H1 (cell line): ENCODE measurements around the gene UBE2A. TPM values are rescaled to one million over a fixed set of nuclear protein-coding genes. Genes with fewer than 3 reads are reported as not detected.

Experiments
- CTCF ChIA-PET: fragments of 300-600 bp; sonication (Branson Sonifier 250); formaldehyde crosslinking; loops from one replicate; lab custom pipeline; 2021; ENCODE audit not compliant: partially characterized antibody; lab: Charles Lee
- POLR2A ChIA-PET: fragments of 300-600 bp; sonication (Branson Sonifier 250); formaldehyde crosslinking; loops from one replicate; lab custom pipeline; 2021; ENCODE audit warnings: inconsistent platforms; ENCODE audit not compliant: partially characterized antibody; lab: Charles Lee
- DNase-seq, 2 experiments: peaks; one replicate each; pipeline versions ENCODE4 v3.0.0 to v3.0.0-alpha.2; 2010 to 2022; ENCODE audit warnings: low spot score in 2 of 2, low read depth in 1 of 2, mixed read lengths in 1 of 2
- FAIRE-seq: peaks from 2 replicates; lab custom pipeline; 2011; peaks lifted over from hg19 to GRCh38; lab: Jason Lieb, UNC
- H2AFZ ChIP-seq: 2 replicates; pipeline ENCODE4 v1.8.1; 2012; ENCODE audit warnings: low read length, inconsistent platforms
- H2AK5ac ChIP-seq: 2 replicates; pipeline ENCODE4 v1.6.1; 2013; ENCODE audit warnings: low read depth, low read length
- H2BK120ac ChIP-seq: replicated peaks from 2 replicates; pipeline ENCODE3; 2013; ENCODE audit warnings: low read depth, low read length, inconsistent platforms
- H2BK12ac ChIP-seq: 2 replicates; pipeline ENCODE4 v1.6.1; 2013; ENCODE audit warnings: low read depth, low read length
- H2BK15ac ChIP-seq: 2 replicates; pipeline ENCODE4 v1.6.1; 2013; ENCODE audit warnings: low read length
- H2BK20ac ChIP-seq: 2 replicates; pipeline ENCODE4 v1.6.1; 2013; ENCODE audit warnings: low read length
- H2BK5ac ChIP-seq: 2 replicates; pipeline ENCODE4 v1.6.1; 2013; ENCODE audit warnings: low read depth, low read length
- H3K14ac ChIP-seq: 2 replicates; pipeline ENCODE4 v1.6.1; 2013; ENCODE audit warnings: inconsistent platforms; ENCODE audit not compliant: insufficient read length
- H3K18ac ChIP-seq: 2 replicates; pipeline ENCODE4 v1.6.1; 2013; ENCODE audit warnings: low read length; ENCODE audit errors: extremely low read depth
- H3K23ac ChIP-seq: 2 replicates; pipeline ENCODE4 v1.6.1; 2013; ENCODE audit warnings: inconsistent platforms; ENCODE audit not compliant: insufficient read length
- H3K23me2 ChIP-seq: 2 replicates; pipeline ENCODE4 v1.6.1; 2013; ENCODE audit warnings: low read depth, low read length
- H3K27ac ChIP-seq: 2 replicates; pipeline ENCODE4 v1.6.1; 2011; ENCODE audit warnings: low read depth, low read length, inconsistent platforms
- H3K27me3 ChIP-seq, 4 experiments: replicated peaks in 1 of 4; 1 replicate in 1 of 4; 2 replicates in 3 of 4; pipeline versions ENCODE4 v1.6.1 to v1.8.1; 2011 to 2013; ENCODE audit warnings: low read length in 3 of 4, mild to moderate bottlenecking in 3 of 4, inconsistent platforms in 2 of 4, mixed read lengths in 2 of 4, moderate library complexity in 1 of 4; ENCODE audit not compliant: control insufficient read depth in 3 of 4, insufficient read depth in 3 of 4; ENCODE audit errors: extremely low read depth in 1 of 4
- H3K36me3 ChIP-seq, 4 experiments: 2 replicates each; pipeline versions ENCODE4 v1.6.1 to v1.8.1; 2011 to 2013; ENCODE audit warnings: mild to moderate bottlenecking in 4 of 4, low read length in 3 of 4, moderate library complexity in 2 of 4, control low read depth in 1 of 4, inconsistent platforms in 1 of 4; ENCODE audit not compliant: insufficient read depth in 4 of 4, control insufficient read depth in 2 of 4
- H3K4ac ChIP-seq: replicated peaks from 2 replicates; pipeline ENCODE3; 2013; ENCODE audit warnings: low read length, low read depth, mixed read lengths, inconsistent platforms; ENCODE audit not compliant: insufficient read length
- H3K4me1 ChIP-seq, 4 experiments: replicated peaks in 1 of 4; 1 replicate in 1 of 4; 2 replicates in 3 of 4; pipeline versions ENCODE4 v1.6.1 to v1.8.1; 2011 to 2013; ENCODE audit warnings: low read length in 3 of 4, inconsistent platforms in 2 of 4, mixed read lengths in 1 of 4; ENCODE audit not compliant: insufficient read depth in 4 of 4, control insufficient read depth in 3 of 4
- H3K4me2 ChIP-seq, 2 experiments: 2 replicates each; pipeline versions ENCODE4 v1.6.1 to v1.8.1; 2011 to 2013; ENCODE audit warnings: low read depth in 2 of 2, low read length in 2 of 2, control low read depth in 1 of 2, inconsistent platforms in 1 of 2, mild to moderate bottlenecking in 1 of 2; ENCODE audit not compliant: insufficient read depth in 1 of 2
- H3K4me3 ChIP-seq, 4 experiments: fragments of 200-600, 300-600 bp in 1 of 4; sonication (generic), shearing (Covaris generic), sonication (Bioruptor Twin) in 1 of 4; 2 replicates each; pipeline versions ENCODE4 v1.5.1 to v1.8.1; 2011 to 2016; ENCODE audit warnings: low read length in 4 of 4, low read depth in 3 of 4, control low read depth in 2 of 4, inconsistent platforms in 2 of 4, mild to moderate bottlenecking in 2 of 4, mixed read lengths in 1 of 4, moderate library complexity in 1 of 4; ENCODE audit not compliant: insufficient read depth in 2 of 4; ENCODE audit errors: extremely low read depth in 1 of 4
- H3K56ac ChIP-seq: replicated peaks from 2 replicates; pipeline ENCODE3; 2013; ENCODE audit warnings: low read depth, mild to moderate bottlenecking, mixed read lengths, low read length, inconsistent platforms; ENCODE audit not compliant: insufficient read length
- H3K79me1 ChIP-seq: 2 replicates; pipeline ENCODE4 v1.6.1; 2013; ENCODE audit warnings: low read depth, low read length, control low read depth
- H3K79me2 ChIP-seq, 2 experiments: 2 replicates each; pipeline versions ENCODE4 v1.6.1 to v1.8.1; 2012 to 2013; ENCODE audit warnings: low read length in 2 of 2, mild to moderate bottlenecking in 2 of 2, inconsistent platforms in 1 of 2; ENCODE audit not compliant: insufficient read depth in 2 of 2, control insufficient read depth in 1 of 2
- H3K9ac ChIP-seq, 4 experiments: replicated peaks in 1 of 4; 1 replicate in 1 of 4; 2 replicates in 3 of 4; pipeline versions ENCODE4 v1.6.1 to v1.8.1; 2011 to 2013; ENCODE audit warnings: low read depth in 3 of 4, low read length in 3 of 4, control low read depth in 2 of 4, mild to moderate bottlenecking in 2 of 4, moderate library complexity in 2 of 4, inconsistent platforms in 1 of 4; ENCODE audit errors: extremely low read depth in 1 of 4
- H3K9me3 ChIP-seq, 2 experiments: 2 replicates each; pipeline versions ENCODE4 v1.6.1 to v1.8.1; 2012 to 2013; ENCODE audit warnings: mild to moderate bottlenecking in 2 of 2, moderate library complexity in 2 of 2, control low read depth in 1 of 2, inconsistent platforms in 1 of 2, low read depth in 1 of 2, low read length in 1 of 2, mixed read lengths in 1 of 2; ENCODE audit not compliant: insufficient read depth in 2 of 2
- H4K20me1 ChIP-seq, 2 experiments: replicated peaks in 1 of 2; 2 replicates each; pipeline versions ENCODE3 to v1.8.1; 2011 to 2013; ENCODE audit warnings: inconsistent platforms in 2 of 2, low read length in 2 of 2, mild to moderate bottlenecking in 1 of 2; ENCODE audit not compliant: insufficient read depth in 2 of 2, control insufficient read depth in 1 of 2
- H4K5ac ChIP-seq: 2 replicates; pipeline ENCODE4 v1.6.1; 2013; ENCODE audit warnings: low read length, low read depth, mixed read lengths, inconsistent platforms; ENCODE audit not compliant: insufficient read length
- H4K8ac ChIP-seq: 2 replicates; pipeline ENCODE4 v1.8.0; 2013; ENCODE audit warnings: mild to moderate bottlenecking, moderate library complexity, low read length, inconsistent platforms; ENCODE audit not compliant: insufficient read depth; ENCODE audit errors: extremely low read depth
- H4K91ac ChIP-seq: replicated peaks from 2 replicates; pipeline ENCODE3; 2013; ENCODE audit warnings: low read length, mixed read lengths, inconsistent platforms; ENCODE audit not compliant: insufficient read length
- BACH1 ChIP-seq: IDR thresholded peaks from 2 replicates; pipeline ENCODE4 v1.6.1; 2012; ENCODE audit warnings: low read length, improper control_type of control experiment
- BRCA1 ChIP-seq: IDR thresholded peaks from 2 replicates; pipeline ENCODE4 v1.6.1; 2012; ENCODE audit warnings: low read depth, low read length, improper control_type of control experiment
- CEBPB ChIP-seq: IDR thresholded peaks from 2 replicates; pipeline ENCODE4 v1.6.1; 2012; ENCODE audit warnings: low read depth, low read length
- CTBP2 ChIP-seq: IDR thresholded peaks from 2 replicates; pipeline ENCODE4 v1.7.0; 2011; ENCODE audit warnings: borderline replicate concordance, mild to moderate bottlenecking, moderate library complexity, mixed read lengths, low read length; ENCODE audit not compliant: insufficient read depth, insufficient read length
- GABPA ChIP-seq: IDR thresholded peaks from 2 replicates; pipeline ENCODE4 v1.6.1; 2011; ENCODE audit warnings: mild to moderate bottlenecking, low read length, moderate library complexity, borderline replicate concordance; ENCODE audit not compliant: insufficient read depth
- KDM5A ChIP-seq: fragments of 200-600 bp; IDR thresholded peaks from 2 replicates; pipeline ENCODE4 v1.7.1; 2012; ENCODE audit warnings: mild to moderate bottlenecking, low read length, inconsistent platforms, mixed read lengths
- POLR2AphosphoS5 ChIP-seq: IDR thresholded peaks from 2 replicates; pipeline ENCODE4 v1.6.1; 2011; ENCODE audit warnings: low read depth, low read length
- RBBP5 ChIP-seq: IDR thresholded peaks from 2 replicates; pipeline ENCODE4 v1.7.1; 2012; ENCODE audit warnings: low read depth, mild to moderate bottlenecking, inconsistent platforms, low read length, moderate library complexity, borderline replicate concordance
- RXRA ChIP-seq: IDR thresholded peaks from 2 replicates; pipeline ENCODE4 v1.6.1; 2011; ENCODE audit warnings: low read depth, mild to moderate bottlenecking, low read length, moderate library complexity; ENCODE audit not compliant: insufficient read depth
- SRF ChIP-seq: IDR thresholded peaks from 2 replicates; pipeline ENCODE4 v1.6.1; 2011; ENCODE audit warnings: mild to moderate bottlenecking, low read depth, low read length, moderate library complexity
- WGBS, 2 experiments: shearing (Covaris generic) in 1 of 2; methylation state at CpG; one replicate each; pipeline versions ENCODE4 v1.1.6 to v1.1.7; 2013 to 2015; ENCODE audit warnings: low lambda C conversion rate in 2 of 2, mixed read lengths in 2 of 2, inconsistent platforms in 1 of 2, low coverage in 1 of 2, missing lambda C conversion rate in 1 of 2; ENCODE audit not compliant: insufficient replicate concordance in 2 of 2, insufficient coverage in 1 of 2, insufficient read length in 1 of 2; ENCODE audit errors: extremely low coverage in 1 of 2, missing lambda C conversion rate in 1 of 2; 5-methylcytosine and 5-hydroxymethylcytosine counted together
- polyA plus RNA-seq, 7 experiments: library from polyadenylated mRNA; depleted of rRNA in 3 of 7; stranded (reverse) in 5 of 7; unstranded in 2 of 7; fragments of >200 nt in 5 of 7; fragments of 200-250 nt in 2 of 7; gene quantifications; 1 replicate in 5 of 7; 2 replicates in 1 of 7; 4 replicates in 1 of 7; pipeline versions ENCODE4 v1.2.1 to v1.2.3, GENCODE V29; 2011 to 2013; ENCODE audit warnings: missing spikeins in 2 of 7, mixed read lengths in 2 of 7
- total RNA-seq: library from RNA; stranded (reverse); fragmentation: NEBNext Ultra II Directional; extraction: Animal tissue kit (Norgen Biotek cat#: 25700); gene quantifications from 2 replicates; pipeline ENCODE4 v1.2.1, GENCODE V29; 2021
- TF ChIP-seq, protein P1 (sequence below): IDR thresholded peaks from 2 replicates; pipeline ENCODE4 v1.6.1; 2011; ENCODE audit warnings: low read depth, mild to moderate bottlenecking, low read length; ENCODE audit not compliant: insufficient read depth

Gene UBE2A
- total and polyA plus RNA-seq, 2 of the 8 experiments (the other 6 are each of a cell fraction or from before 2014, with no cell fraction given), result 24.8 to 43.9 TPM

DNA sequence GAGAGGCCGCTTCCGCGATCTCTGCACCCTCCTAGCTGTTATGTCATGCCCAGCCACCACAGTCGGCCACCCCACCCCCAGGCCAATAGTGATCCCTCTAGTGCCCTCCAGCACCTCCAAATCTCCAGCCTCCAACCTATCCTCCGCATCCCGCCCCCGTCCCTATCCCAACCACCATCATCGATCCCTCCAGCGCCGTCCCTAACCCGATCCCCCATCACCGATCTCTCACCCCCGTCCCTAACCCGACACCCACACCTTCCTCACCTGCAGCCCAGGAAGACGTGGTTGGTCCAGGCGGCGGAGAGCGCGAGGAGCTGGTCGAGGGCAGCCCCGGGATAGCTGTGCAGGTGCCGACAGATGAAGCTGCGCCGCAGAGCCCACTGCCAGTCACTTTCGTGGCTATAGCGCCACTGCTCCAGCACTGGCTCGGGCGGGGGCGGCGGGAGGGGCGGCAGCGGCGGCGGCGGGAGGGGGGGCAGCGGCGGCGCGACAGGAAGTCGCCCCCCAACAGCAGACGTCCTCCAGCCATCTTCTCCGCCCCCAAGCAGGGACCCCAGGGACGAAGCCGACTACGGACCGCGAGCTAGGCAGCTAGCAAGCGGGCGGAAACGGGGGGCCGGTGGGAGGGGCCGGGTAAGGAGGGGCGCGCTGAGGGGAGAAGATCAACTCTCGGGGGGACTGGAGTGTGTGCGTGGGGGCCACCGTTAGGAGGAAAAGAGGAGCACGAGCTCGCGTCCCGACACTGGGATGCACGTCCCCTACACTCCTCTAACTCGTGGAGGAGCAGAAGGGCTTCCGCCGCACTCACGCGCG, 31.3 kb downstream of the UBE2A start:
- DNase-seq, result peak in 1 of 2 experiments; percentile 46
- TF ChIP-seq GABPA (no peak), SRF (no peak), BACH1 (no peak), POLR2AphosphoS5 (peak; percentile 93), CTBP2 (no peak), CEBPB (no peak), RBBP5 (no peak), RXRA (no peak), BRCA1 (no peak), KDM5A (no peak)
- TF ChIP-seq, protein P1, sequence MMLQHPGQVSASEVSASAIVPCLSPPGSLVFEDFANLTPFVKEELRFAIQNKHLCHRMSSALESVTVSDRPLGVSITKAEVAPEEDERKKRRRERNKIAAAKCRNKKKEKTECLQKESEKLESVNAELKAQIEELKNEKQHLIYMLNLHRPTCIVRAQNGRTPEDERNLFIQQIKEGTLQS, result no peak

More for the DNA sequence above, 31.3 kb downstream of the UBE2A start:
- Histone ChIP-seq H3K79me1 (no peaks in the 10 kb centered on the region; the same call in 1 of the 2 replicates), H3K27ac (no peak overlapping the region; the same call in 1 of the 2 replicates), H3K23me2 (peaks cover 2% of the 10 kb centered on the region; the same call in 1 of the 2 replicates), H3K9ac (peak overlapping the region; percentile 78 to 95 (median 83)), H3K56ac (peak overlapping the region; percentile 59), H2BK120ac (no peak overlapping the region), H2BK20ac (no peak overlapping the region), H3K23ac (no peak overlapping the region), H3K4me2 (peak overlapping the region; percentile 79 to 86), H4K5ac (no peak overlapping the region), H3K18ac (peak overlapping the region; percentile 96; the same call in 1 of the 2 replicates), H3K4me3 (peak overlapping the region; percentile 59 to 80 (median 68)), H3K4me1 (no peaks in the 10 kb centered on the region; a peak in 1 of 7 replicates), H2AFZ (no peak overlapping the region; the same call in 1 of the 2 replicates), H2BK5ac (no peak overlapping the region), H3K9me3 (no peaks in the 10 kb centered on the region), H2AK5ac (no peak overlapping the region), H3K79me2 (peaks cover 0 to 20% of the 10 kb centered on the region in 2 experiments; a peak in 2 of 4 replicates), H3K14ac (no peak overlapping the region), H4K8ac (peak overlapping the region; percentile 93), H4K20me1 (peaks cover 4 to 6% of the 10 kb centered on the region in 2 experiments), H3K4ac (no peak overlapping the region), H4K91ac (no peak overlapping the region), H2BK12ac (no peak overlapping the region), H3K27me3 (peaks cover 0 to 15% (median 4%) of the 10 kb centered on the region in 4 experiments; a peak in 4 of 7 replicates), H3K36me3 (no peaks in the 10 kb centered on the region), H2BK15ac (no peak overlapping the region)
- POLR2A ChIA-PET, result interaction anchor here (0.6 to 1.9 kb wide), 10 partner anchors 10 to 646 kb away, joined by 3 to 8 read pairs (median 3); partner anchors contain the start of gene SOWAHD
- 5% methylated on average over 7 of the region's 68 CpGs; no CpG with 5 or more reads in 1 of the 2 experiments for WGBS, 2 experiments
- FAIRE-seq, result no peak
- CTCF ChIA-PET, result interaction anchor here (0.5 to 1.9 kb wide), 5 partner anchors 11 to 325 kb away, joined by 3 to 6 read pairs (median 3); no protein-coding TSS in a partner anchor
